ENCODE data around the gene RNU6-9.
A peak's percentile ranks its signal among the peaks of the same experiment; 100 is the strongest.

The RNU6-9 gene

DNA sequence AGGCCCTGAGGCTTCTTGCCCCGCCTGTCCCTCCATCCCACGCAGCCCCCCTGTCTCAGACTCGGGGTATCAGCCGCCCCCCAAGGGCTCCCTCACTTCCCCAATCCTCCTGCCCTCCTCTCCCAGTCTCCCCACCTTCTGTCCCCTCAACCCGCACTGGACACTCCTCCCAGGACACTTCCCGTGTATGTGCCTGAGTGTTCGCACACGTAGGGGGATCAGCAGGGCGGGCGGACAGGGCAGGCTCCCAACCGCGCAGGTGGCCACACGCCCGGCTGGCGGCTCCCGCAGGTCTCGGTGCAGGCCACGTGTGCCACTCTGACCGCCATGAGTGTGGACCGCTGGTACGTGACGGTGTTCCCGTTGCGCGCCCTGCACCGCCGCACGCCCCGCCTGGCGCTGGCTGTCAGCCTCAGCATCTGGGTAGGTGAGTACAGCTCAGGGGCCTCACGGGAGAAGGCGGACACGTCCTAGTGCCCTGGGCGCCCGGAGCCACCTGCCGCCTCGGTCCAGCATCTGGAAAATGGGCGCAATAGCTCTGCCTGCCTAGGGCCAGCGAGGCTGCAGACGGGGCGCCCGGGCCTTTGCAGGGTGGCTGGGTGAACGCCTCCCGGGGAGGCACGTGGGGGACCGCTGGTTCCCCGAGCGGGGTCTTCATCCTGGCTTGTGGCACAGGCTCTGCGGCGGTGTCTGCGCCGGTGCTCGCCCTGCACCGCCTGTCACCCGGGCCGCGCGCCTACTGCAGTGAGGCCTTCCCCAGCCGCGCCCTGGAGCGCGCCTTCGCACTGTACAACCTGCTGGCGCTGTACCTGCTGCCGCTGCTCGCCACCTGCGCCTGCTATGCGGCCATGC lies 26.1 kb downstream of the RNU6-9 start:
- DNase-seq, result peak; percentile 37 to 59

DNA sequence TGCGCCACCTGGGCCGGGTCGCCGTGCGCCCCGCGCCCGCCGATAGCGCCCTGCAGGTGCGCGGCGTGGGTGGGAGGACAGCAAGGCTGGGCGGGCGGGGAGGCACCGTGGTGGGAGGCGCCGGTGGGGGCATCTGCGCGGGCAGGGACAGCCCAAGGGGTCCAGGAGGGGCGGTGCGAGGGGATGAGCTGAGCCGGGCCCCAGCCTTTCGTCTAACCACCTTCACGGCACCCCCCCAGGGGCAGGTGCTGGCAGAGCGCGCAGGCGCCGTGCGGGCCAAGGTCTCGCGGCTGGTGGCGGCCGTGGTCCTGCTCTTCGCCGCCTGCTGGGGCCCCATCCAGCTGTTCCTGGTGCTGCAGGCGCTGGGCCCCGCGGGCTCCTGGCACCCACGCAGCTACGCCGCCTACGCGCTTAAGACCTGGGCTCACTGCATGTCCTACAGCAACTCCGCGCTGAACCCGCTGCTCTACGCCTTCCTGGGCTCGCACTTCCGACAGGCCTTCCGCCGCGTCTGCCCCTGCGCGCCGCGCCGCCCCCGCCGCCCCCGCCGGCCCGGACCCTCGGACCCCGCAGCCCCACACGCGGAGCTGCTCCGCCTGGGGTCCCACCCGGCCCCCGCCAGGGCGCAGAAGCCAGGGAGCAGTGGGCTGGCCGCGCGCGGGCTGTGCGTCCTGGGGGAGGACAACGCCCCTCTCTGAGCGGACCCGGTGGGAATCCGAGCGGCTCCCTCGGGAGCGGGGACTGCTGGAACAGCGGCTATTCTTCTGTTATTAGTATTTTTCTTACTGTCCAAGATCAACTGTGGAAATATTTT lies 27.0 kb downstream of the RNU6-9 start:
- peak; percentile 50 to 59 for DNase-seq

GRCh38 chr19:924553-925086 lies 31.3 kb downstream of the RNU6-9 start:
- DNase-seq, result no peak

GRCh38 chr19:925087-925525 lies 31.8 kb downstream of the RNU6-9 start:
- no peak for DNase-seq

DNA sequence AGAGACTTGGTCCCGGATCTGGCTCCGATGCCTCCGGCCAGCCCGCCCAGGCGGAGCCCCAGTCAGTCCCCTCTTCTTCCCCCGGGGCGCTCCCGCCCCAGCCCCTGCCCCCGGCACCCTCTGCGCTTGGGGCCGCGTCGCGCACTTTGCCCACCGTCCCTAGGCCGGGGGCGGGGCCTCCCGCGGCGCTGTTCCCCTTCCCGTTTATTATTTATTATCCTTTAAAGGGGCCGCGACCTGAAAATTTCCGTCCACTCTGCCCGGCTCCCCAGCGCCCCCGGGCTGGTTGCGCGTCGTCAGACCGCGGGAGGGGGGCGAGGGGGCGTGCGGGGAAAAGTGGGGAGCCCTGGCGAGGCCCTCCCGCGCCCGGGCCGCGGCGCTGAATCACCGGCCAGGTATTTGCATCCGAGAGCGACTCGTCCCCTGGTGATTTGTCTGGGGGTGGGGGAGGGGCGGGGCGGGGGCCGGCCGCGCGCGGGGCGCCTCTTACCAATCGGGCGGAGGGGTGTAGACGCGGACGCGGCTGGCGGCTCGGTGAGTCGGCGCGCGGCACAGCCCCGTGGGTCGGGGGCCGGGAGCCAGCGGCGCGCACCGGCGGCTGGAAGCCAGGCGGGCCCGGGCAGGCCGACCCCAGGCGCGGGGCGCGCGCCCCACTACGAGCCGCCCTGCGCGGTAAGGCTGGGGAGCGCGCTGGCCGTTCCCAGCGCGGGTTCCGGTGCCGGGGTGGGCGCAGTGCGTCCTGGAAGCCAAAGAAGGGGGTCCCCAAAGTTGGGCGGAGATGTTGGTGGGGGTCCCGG lies 32.4 kb downstream of the RNU6-9 start, which contains the start of gene ARID3A:
TSS of gene ARID3A (plus strand) at position 510 of the 797 bp plus-strand sequence. CDS start 3,494 bp downstream, outside the sequence.
- DNase-seq, result peak; percentile 55 to 75

DNA sequence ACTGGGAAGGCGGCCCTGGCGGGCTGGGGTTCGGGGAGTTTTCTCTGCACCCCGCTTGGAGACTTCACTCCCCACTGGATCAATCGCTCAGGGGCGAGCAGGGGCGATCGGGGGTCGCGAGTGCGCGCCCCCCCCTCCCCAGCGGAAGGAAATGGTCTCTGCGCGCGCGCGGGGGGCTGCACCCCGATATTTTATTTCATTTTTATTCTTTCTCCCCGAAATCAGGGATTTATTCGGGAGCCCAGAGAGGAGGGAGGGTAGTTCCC lies 33.0 kb downstream of the RNU6-9 start:
- DNase-seq, result no peak

- DNase-seq, result no peak
Measured at GRCh38 chr19:926589-927350, 33.5 kb downstream of the RNU6-9 start.

DNA sequence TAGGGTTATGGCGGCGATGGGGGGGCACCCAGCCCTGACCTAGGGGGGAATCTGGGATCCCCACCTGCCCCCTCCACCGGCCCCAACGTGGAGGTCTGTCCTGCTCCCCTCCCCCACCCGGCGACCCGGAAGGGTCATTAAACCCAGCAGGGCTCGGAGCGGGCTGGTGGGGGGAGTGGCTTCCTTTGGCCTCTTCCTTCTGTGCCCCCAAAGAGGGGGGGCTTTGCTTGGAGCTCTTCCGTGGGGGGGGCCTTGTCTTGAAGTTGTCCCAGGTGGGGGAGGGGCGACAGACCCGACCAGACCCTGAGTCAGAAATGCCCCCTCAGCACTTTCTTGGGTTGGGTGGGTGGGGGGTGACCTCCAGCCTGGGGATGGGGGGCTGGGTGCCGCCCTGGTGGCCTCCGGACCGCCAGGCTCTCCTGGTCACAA lies 34.1 kb downstream of the RNU6-9 start:
- DNase-seq, result no peak

DNA sequence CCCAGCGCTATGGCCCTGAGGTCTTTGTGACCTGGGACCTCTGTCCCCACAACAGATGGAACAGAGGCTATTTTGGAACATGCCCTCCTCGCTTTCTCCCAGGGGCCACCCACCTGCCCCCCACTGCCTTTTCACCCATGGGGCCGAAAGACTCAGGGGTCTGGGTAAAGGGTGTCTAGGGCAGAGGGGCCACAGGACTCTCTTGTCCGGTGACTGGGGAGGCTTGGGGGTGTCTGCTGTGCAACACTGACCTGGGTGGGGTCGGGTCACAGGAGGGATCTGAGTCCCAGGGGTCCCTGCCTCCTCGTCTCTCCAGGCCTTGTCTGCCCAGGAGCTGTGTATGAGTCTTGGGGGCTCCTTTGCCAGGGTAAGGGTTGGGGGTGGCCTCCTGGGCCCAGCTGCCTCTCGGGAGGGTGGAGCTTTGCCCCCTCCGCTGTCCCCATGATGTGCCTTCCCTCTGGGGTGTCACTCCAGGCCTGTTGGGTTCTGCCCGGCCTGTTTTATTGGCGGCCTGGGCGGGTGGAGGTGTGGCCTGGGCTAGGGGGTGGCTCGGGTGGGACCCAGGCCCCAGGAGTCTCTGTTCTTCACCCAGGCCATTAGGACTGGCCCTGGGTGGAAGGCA lies 34.6 kb downstream of the RNU6-9 start:
- no peak for DNase-seq

GRCh38 chr19:928471-929202 lies 35.4 kb downstream of the RNU6-9 start:
- DNase-seq, result no peak

- no peak for DNase-seq
Measured at GRCh38 chr19:929203-929890, 36.1 kb downstream of the RNU6-9 start.

GRCh38 chr19:929891-930258 lies 36.6 kb downstream of the RNU6-9 start:
- DNase-seq, result no peak

DNA sequence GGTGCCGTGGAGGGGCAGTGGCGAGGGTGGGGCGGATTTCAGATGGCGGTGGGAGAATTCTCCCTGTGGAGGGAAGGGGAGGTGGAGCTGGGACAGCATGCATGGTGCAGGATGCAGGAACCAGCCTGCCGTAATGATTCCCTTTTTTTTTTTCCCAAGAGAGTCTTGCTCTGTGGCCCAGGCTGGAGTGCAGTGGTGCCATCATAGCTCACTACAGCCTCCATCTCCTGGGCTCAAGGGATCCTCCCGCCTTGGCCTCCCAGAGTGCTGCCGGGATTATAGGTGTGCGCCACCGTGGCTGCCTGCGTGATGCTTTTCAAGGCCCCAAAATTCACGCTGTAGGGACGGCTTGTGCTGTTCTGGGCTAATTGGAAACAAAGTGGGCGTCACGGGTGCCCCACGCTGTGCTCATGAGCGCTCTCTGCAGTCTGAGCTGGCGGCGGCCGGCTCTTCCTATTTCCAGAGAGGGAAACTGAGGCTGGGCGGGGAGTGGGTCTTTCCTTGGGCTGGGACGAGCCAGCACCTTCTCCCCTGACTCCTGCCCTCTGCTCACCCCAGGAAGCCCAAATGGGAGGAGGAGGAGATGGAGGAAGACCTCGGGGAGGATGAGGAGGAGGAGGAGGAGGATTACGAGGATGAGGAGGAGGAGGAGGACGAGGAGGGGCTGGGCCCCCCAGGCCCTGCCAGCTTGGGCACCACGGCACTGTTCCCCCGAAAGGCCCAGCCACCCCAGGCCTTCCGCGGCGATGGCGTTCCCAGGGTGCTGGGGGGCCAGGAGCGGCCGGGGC lies 38.8 kb downstream of the RNU6-9 start:
- DNase-seq, result no peak

- DNase-seq, result no peak
Measured at GRCh38 chr19:932648-933552, 39.6 kb downstream of the RNU6-9 start.

- DNase-seq, result no peak
Measured at GRCh38 chr19:933553-933882, 40.2 kb downstream of the RNU6-9 start.

- no peak for DNase-seq
Measured at GRCh38 chr19:934197-934840, 41.0 kb downstream of the RNU6-9 start.

GRCh38 chr19:934865-935479 lies 41.7 kb downstream of the RNU6-9 start:
- no peak for DNase-seq

GRCh38 chr19:936175-936546 lies 42.9 kb downstream of the RNU6-9 start:
- no peak for DNase-seq

Measured in NCI-H1930 (cell line).